ENCODE data around the gene TRPM1. TPM values are rescaled to one million over a fixed set of nuclear protein-coding genes. Genes with fewer than 3 reads are reported as not detected.

The TRPM1 gene
- total RNA-seq, 1 donor from 2014 or later, result not detected

DNA sequence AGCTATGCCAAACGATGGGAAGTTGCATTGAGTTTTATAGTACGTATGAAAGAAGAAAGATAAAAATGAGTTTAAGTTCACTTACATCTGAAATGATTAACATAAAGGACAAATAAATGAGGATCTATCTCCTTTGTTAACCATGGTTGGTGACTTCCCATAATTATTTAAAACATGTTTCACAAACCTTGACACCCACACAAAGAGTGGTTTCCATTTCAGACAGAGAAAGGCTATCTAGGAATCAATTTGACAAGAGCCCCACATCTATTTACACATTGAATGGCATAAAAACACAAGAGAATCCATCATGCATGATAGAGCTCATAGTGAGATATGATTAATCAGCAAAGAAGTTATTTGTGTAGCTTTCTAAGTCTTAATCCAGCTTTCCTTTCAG is 95.9 kb downstream of the TRPM1 start:
- DNase-seq (ENCODE audit: low spot score in 2 of 2, unreplicated experiment in 2 of 2), result no peak

DNA sequence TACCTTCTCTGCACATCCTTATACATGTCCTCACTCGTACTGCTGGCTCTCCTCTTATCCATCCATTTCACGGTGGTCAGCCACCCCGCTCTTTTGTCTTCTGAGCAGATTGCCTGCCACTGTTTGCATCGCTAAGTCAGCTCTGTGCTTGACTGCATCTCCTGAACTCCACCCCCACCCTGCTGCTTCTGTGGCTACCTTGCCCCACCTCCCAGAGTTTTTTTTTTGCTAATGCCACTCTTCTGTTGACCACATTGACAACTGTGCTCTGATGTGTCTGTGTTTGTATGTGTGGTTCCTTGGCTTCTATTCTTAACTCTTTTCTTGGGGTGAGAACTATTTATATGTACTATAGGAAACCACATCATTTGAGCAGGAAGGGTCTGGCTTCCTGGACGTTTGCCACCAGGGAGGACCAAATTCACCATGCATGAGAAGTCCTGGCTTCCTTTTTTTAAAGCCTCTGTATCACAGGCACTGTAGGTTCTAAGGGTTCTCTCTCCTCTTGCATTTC is 97.2 kb downstream of the TRPM1 start:
- Mint-ChIP-seq H3K36me3 (peaks cover under 1% of the 10 kb centered on the region), H3K4me1 (peaks cover 2% of the 10 kb centered on the region), H3K27ac (no peak overlapping the region), H3K27me3 (ENCODE audit: low read depth) (no peaks in the 10 kb centered on the region), H3K4me3 (no peak overlapping the region), H3K9me3 (peaks cover 9% of the 10 kb centered on the region)
- no peak for DNase-seq (ENCODE audit: low spot score in 2 of 2, unreplicated experiment in 2 of 2)
- TF ChIP-seq, protein P1, sequence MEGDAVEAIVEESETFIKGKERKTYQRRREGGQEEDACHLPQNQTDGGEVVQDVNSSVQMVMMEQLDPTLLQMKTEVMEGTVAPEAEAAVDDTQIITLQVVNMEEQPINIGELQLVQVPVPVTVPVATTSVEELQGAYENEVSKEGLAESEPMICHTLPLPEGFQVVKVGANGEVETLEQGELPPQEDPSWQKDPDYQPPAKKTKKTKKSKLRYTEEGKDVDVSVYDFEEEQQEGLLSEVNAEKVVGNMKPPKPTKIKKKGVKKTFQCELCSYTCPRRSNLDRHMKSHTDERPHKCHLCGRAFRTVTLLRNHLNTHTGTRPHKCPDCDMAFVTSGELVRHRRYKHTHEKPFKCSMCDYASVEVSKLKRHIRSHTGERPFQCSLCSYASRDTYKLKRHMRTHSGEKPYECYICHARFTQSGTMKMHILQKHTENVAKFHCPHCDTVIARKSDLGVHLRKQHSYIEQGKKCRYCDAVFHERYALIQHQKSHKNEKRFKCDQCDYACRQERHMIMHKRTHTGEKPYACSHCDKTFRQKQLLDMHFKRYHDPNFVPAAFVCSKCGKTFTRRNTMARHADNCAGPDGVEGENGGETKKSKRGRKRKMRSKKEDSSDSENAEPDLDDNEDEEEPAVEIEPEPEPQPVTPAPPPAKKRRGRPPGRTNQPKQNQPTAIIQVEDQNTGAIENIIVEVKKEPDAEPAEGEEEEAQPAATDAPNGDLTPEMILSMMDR (IDR thresholded peaks at IDR 0.05; ENCODE audit: unreplicated experiment), result no peak

More for the DNA sequence above, 95.9 kb downstream of the TRPM1 start:
- Mint-ChIP-seq H3K27ac (no peak overlapping the region), H3K4me1 (peaks cover 2% of the 10 kb centered on the region), H3K27me3 (ENCODE audit: low read depth) (no peaks in the 10 kb centered on the region), H3K9me3 (peaks cover 16% of the 10 kb centered on the region), H3K36me3 (peaks cover 3% of the 10 kb centered on the region), H3K4me3 (no peak overlapping the region)
- TF ChIP-seq, protein P1 (IDR thresholded peaks at IDR 0.05; ENCODE audit: unreplicated experiment), result no peak

DNA sequence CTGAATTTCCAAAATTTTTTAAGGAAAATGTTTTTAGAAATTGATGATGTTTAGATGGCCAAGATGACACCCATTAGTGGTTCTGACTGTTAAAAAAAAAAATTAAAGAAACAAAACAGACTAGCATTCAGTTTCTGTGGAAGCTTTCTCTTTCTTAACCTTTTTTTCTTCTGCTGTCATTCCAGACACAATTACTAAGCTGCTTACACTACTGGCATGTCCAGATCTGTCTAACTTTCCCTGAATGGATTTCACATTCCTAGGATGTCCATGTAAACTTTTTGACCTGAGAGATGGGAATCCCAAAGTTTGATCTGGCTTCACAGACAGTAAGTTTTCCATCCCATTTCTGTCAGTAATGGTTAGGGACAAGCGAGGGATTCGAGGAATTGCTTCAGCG is 99.8 kb downstream of the TRPM1 start:
- no peaks in the 10 kb centered on the region for H3K36me3 Mint-ChIP-seq
- no peaks in the 10 kb centered on the region for H3K27me3 Mint-ChIP-seq (ENCODE audit: low read depth)
- peaks cover 6% of the 10 kb centered on the region for H3K9me3 Mint-ChIP-seq
- TF ChIP-seq, protein P1 (IDR thresholded peaks at IDR 0.05; ENCODE audit: unreplicated experiment), result no peak
- H3K4me3 Mint-ChIP-seq, result no peak overlapping the region
- no peak for DNase-seq (ENCODE audit: low spot score in 2 of 2, unreplicated experiment in 2 of 2)
- no peak overlapping the region for H3K27ac Mint-ChIP-seq
- H3K4me1 Mint-ChIP-seq, result peaks cover 2% of the 10 kb centered on the region

GRCh38 chr15:30999729-31000128 is 101.8 kb downstream of the TRPM1 start:
- DNase-seq (ENCODE audit: low spot score in 2 of 2, unreplicated experiment in 2 of 2), result no peak
- H3K27me3 Mint-ChIP-seq (ENCODE audit: low read depth), result no peaks in the 10 kb centered on the region

GRCh38 chr15:30997270-30997669 is 104.3 kb downstream of the TRPM1 start:
- H3K4me1 Mint-ChIP-seq, result peaks cover 4% of the 10 kb centered on the region
- no peak for DNase-seq (ENCODE audit: low spot score in 2 of 2, unreplicated experiment in 2 of 2)
- peaks cover 15% of the 10 kb centered on the region for H3K9me3 Mint-ChIP-seq
- no peak overlapping the region for H3K4me3 Mint-ChIP-seq
- TF ChIP-seq, protein P1 (IDR thresholded peaks at IDR 0.05; ENCODE audit: unreplicated experiment), result no peak
- H3K36me3 Mint-ChIP-seq, result no peaks in the 10 kb centered on the region
- H3K27me3 Mint-ChIP-seq (ENCODE audit: low read depth), result no peaks in the 10 kb centered on the region
- no peak overlapping the region for H3K27ac Mint-ChIP-seq

More at GRCh38 chr15:30999729-31000128, 101.8 kb downstream of the TRPM1 start:
- TF ChIP-seq, protein P1 (IDR thresholded peaks at IDR 0.05; ENCODE audit: unreplicated experiment), result no peak
- H3K9me3 Mint-ChIP-seq, result peaks cover 15% of the 10 kb centered on the region
- no peak overlapping the region for H3K4me3 Mint-ChIP-seq
- H3K4me1 Mint-ChIP-seq, result peaks cover 2% of the 10 kb centered on the region
- H3K36me3 Mint-ChIP-seq, result no peaks in the 10 kb centered on the region
- H3K27ac Mint-ChIP-seq, result no peak overlapping the region
